ENCODE results near the gene FZR1. TPM values are rescaled to one million over a fixed set of nuclear protein-coding genes. Genes with fewer than 3 reads are reported as not detected.

FZR1 gene
- total and polyA plus RNA-seq, 2 of the 13 experiments (the other 11 are each of a cell fraction or from before 2014, with no cell fraction given) = 29.0 to 30.8 TPM

DNA sequence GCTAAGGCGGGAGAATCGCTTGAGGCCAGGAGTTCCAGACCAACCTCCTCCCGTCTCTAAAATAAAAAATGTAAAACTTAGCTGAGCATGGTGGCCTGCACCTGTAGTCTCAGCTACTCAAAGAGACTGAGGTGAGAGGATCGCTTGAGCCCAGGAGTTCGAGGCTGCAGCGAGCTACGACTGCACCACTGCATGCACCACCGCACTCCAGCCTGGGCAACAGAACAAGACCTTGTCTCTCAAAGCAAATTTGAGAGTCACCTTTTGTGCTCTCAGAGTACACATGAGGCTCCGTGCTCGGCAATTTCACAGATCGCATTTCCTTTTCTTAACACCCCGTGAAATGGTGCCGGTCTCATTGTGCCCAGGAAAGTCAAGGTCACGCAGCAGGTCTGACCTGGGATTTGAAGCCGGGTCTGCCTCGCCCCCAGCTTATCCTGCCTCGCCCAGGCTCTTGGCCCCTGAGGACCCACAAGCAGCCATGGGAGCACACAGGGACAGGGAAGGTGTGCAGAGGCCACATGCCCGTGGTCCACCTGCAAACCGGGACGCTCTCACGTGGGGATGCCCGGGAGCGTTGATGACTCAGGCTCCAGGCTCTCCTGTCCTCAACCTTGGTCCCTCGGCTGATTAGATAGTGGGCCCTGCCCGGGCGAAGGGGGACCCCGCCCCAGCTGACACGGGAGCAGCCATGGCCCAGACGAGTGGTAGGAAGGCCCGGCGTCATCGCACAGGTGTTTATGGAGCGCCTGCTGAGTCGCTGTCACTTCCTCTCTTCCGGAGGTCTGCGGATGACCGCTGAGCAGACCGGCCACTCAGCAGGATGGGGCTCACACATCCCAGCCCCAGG, 24.6 kb upstream of the FZR1 start (continued):
- TF ChIP-seq SSRP1 (CRISPR knock-in tag; IDR thresholded peaks at IDR 0.05) (no peak), ZBTB38 (CRISPR knock-in tag; IDR thresholded peaks at IDR 0.05) (peak; percentile 83; the same call in 1 of the 2 replicates), ZNF749 (CRISPR knock-in tag; IDR thresholded peaks at IDR 0.05; ENCODE audit: borderline replicate concordance) (0 out of 2 replicates have a peak, but pooled peaks have one; percentile 26), MED1 (CRISPR knock-in tag; IDR thresholded peaks at IDR 0.05) (peak; percentile 62; the same call in 1 of the 2 replicates), ZNF20 (CRISPR knock-in tag; IDR thresholded peaks at IDR 0.05) (no peak), ZSCAN30 (CRISPR knock-in tag; IDR thresholded peaks at IDR 0.05) (no peak), ZNF354B (CRISPR knock-in tag; IDR thresholded peaks at IDR 0.05) (peak; percentile 87; the same call in 1 of the 2 replicates), IRX3 (CRISPR knock-in tag; IDR thresholded peaks at IDR 0.05; ENCODE audit: borderline replicate concordance, low read depth) (peak; percentile 75; the same call in 1 of the 2 replicates)
- TF ChIP-seq, protein P1, sequence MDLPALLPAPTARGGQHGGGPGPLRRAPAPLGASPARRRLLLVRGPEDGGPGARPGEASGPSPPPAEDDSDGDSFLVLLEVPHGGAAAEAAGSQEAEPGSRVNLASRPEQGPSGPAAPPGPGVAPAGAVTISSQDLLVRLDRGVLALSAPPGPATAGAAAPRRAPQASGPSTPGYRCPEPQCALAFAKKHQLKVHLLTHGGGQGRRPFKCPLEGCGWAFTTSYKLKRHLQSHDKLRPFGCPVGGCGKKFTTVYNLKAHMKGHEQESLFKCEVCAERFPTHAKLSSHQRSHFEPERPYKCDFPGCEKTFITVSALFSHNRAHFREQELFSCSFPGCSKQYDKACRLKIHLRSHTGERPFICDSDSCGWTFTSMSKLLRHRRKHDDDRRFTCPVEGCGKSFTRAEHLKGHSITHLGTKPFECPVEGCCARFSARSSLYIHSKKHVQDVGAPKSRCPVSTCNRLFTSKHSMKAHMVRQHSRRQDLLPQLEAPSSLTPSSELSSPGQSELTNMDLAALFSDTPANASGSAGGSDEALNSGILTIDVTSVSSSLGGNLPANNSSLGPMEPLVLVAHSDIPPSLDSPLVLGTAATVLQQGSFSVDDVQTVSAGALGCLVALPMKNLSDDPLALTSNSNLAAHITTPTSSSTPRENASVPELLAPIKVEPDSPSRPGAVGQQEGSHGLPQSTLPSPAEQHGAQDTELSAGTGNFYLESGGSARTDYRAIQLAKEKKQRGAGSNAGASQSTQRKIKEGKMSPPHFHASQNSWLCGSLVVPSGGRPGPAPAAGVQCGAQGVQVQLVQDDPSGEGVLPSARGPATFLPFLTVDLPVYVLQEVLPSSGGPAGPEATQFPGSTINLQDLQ (CRISPR knock-in tag; IDR thresholded peaks at IDR 0.05) = no peak; the same call in 1 of the 2 replicates
- TF ChIP-seq, protein P2, sequence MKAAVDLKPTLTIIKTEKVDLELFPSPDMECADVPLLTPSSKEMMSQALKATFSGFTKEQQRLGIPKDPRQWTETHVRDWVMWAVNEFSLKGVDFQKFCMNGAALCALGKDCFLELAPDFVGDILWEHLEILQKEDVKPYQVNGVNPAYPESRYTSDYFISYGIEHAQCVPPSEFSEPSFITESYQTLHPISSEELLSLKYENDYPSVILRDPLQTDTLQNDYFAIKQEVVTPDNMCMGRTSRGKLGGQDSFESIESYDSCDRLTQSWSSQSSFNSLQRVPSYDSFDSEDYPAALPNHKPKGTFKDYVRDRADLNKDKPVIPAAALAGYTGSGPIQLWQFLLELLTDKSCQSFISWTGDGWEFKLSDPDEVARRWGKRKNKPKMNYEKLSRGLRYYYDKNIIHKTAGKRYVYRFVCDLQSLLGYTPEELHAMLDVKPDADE (CRISPR knock-in tag; IDR thresholded peaks at IDR 0.05) = no peak
- TF ChIP-seq, protein P3, sequence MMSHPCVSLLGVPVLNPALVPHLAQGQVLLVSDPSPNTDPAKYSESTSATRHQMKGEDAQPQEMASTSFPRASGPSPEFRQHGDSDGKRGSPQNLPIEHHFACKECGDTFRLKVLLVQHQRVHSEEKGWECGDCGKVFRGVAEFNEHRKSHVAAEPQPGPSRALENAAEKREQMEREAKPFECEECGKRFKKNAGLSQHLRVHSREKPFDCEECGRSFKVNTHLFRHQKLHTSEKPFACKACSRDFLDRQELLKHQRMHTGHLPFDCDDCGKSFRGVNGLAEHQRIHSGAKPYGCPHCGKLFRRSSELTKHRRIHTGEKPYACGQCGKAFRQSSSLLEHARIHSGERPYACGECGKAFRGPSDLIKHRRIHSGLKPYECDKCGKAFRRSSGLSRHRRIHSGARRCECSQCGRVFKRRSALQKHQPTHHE (CRISPR knock-in tag; IDR thresholded peaks at IDR 0.05; ENCODE audit: borderline replicate concordance) = no peak
- TF ChIP-seq, protein P4, sequence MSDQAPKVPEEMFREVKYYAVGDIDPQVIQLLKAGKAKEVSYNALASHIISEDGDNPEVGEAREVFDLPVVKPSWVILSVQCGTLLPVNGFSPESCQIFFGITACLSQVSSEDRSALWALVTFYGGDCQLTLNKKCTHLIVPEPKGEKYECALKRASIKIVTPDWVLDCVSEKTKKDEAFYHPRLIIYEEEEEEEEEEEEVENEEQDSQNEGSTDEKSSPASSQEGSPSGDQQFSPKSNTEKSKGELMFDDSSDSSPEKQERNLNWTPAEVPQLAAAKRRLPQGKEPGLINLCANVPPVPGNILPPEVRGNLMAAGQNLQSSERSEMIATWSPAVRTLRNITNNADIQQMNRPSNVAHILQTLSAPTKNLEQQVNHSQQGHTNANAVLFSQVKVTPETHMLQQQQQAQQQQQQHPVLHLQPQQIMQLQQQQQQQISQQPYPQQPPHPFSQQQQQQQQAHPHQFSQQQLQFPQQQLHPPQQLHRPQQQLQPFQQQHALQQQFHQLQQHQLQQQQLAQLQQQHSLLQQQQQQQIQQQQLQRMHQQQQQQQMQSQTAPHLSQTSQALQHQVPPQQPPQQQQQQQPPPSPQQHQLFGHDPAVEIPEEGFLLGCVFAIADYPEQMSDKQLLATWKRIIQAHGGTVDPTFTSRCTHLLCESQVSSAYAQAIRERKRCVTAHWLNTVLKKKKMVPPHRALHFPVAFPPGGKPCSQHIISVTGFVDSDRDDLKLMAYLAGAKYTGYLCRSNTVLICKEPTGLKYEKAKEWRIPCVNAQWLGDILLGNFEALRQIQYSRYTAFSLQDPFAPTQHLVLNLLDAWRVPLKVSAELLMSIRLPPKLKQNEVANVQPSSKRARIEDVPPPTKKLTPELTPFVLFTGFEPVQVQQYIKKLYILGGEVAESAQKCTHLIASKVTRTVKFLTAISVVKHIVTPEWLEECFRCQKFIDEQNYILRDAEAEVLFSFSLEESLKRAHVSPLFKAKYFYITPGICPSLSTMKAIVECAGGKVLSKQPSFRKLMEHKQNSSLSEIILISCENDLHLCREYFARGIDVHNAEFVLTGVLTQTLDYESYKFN (CRISPR knock-in tag; conservative IDR thresholded peaks at IDR 0.05) = peak; percentile 54
- TF ChIP-seq, protein P5, sequence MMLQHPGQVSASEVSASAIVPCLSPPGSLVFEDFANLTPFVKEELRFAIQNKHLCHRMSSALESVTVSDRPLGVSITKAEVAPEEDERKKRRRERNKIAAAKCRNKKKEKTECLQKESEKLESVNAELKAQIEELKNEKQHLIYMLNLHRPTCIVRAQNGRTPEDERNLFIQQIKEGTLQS (CRISPR knock-in tag; IDR thresholded peaks at IDR 0.05) = peak; percentile 59; the same call in 1 of the 2 replicates
- TF ChIP-seq, protein P6, sequence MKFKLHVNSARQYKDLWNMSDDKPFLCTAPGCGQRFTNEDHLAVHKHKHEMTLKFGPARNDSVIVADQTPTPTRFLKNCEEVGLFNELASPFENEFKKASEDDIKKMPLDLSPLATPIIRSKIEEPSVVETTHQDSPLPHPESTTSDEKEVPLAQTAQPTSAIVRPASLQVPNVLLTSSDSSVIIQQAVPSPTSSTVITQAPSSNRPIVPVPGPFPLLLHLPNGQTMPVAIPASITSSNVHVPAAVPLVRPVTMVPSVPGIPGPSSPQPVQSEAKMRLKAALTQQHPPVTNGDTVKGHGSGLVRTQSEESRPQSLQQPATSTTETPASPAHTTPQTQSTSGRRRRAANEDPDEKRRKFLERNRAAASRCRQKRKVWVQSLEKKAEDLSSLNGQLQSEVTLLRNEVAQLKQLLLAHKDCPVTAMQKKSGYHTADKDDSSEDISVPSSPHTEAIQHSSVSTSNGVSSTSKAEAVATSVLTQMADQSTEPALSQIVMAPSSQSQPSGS (CRISPR knock-in tag; IDR thresholded peaks at IDR 0.05) = 0 out of 2 replicates have a peak, but pooled peaks have one; percentile 53

Measured in HepG2 (cell line).